Astrocyte (in vitro differentiated cells and primary cell): Measurements from ENCODE around the gene TRIM61.
"Not testable (repeated sequence)": the region's sequence is repeated elsewhere in the genome, so short reads cannot be mapped to it uniquely, and the experiment has no call there.

Experiments
- CTCF ChIP-seq: IDR thresholded peaks from 2 replicates; pipeline ENCODE4 v1.5.1; 2011; ENCODE audit warnings: low read depth, mild to moderate bottlenecking, inconsistent platforms, low read length, moderate library complexity; ENCODE audit not compliant: insufficient read depth
- EZH2 ChIP-seq: IDR thresholded peaks from 2 replicates; pipeline ENCODE4 v1.6.1; 2012; ENCODE audit warnings: mild to moderate bottlenecking, low read length, inconsistent platforms; ENCODE audit not compliant: insufficient read depth

- not testable (repeated sequence) for TF ChIP-seq CTCF, EZH2
Observed at GRCh38 chr4:165025782-165026181, 48.3 kb upstream of the TRIM61 start.
